Right lobe of liver (tissue), 6 donors: ENCODE data around the gene DPP10. TPM values are rescaled to one million over a fixed set of nuclear protein-coding genes. Genes with fewer than 3 reads are reported as not detected.

ENCODE experiments used
- ATAC-seq, 4 donors: fragments of 200-7000 bp; cut with Tn5 transposase; one replicate each; pipeline ENCODE4 v1.9.1; 2020; ENCODE audit warnings: mild to moderate bottlenecking in 4 of 4, moderate library complexity in 4 of 4
- DNase-seq, 3 donors: peaks; one replicate each; pipeline ENCODE4 v3.0.0-alpha.2; 2020
- H3K27ac ChIP-seq, 3 donors: fragments of 200-600 bp; one replicate each; pipeline ENCODE4 v1.8.0; 2022
- H3K27me3 ChIP-seq, 2 donors: fragments of 200-600 bp; one replicate each; pipeline ENCODE4 v1.8.0; 2022
- H3K36me3 ChIP-seq, 4 donors: fragments of 200-600 bp; sonication (generic) in 1 of 4; one replicate each; pipeline versions ENCODE4 v1.5.1 to v1.8.0; 2017 to 2022; ENCODE audit warnings: control low read depth in 1 of 4
- H3K4me1 ChIP-seq, 4 donors: fragments of 200-600 bp; sonication (generic) in 1 of 4; one replicate each; pipeline versions ENCODE4 v1.5.1 to v1.8.0; 2017 to 2022; ENCODE audit warnings: control low read depth in 1 of 4
- H3K4me3 ChIP-seq, 3 donors: fragments of 200-600 bp; one replicate each; pipeline ENCODE4 v1.8.0; 2022
- H3K9me3 ChIP-seq, 4 donors: fragments of 200-600 bp; sonication (generic) in 1 of 4; one replicate each; pipeline versions ENCODE4 v1.5.1 to v1.8.0; 2017 to 2022; ENCODE audit warnings: control low read depth in 1 of 4
- CTCF ChIP-seq, 4 donors: fragments of 200-600 bp in 3 of 4; fragments of 450-650 bp in 1 of 4; IDR thresholded peaks; one replicate each; pipeline versions ENCODE4 v1.5.1 to v1.8.0; 2016 to 2022; ENCODE audit warnings: antibody characterized with exemption in 4 of 4, mild to moderate bottlenecking in 2 of 4
- POLR2A ChIP-seq: fragments of 450-650 bp; IDR thresholded peaks from one replicate; pipeline ENCODE4 v1.6.1; 2017; ENCODE audit warnings: antibody characterized with exemption, mild to moderate bottlenecking
- WGBS: methylation state at CpG from one replicate; pipeline ENCODE4 v1.1.6; 2018; ENCODE audit warnings: low coverage, low lambda C conversion rate; ENCODE audit not compliant: insufficient coverage; ENCODE audit errors: missing lambda C conversion rate; 5-methylcytosine and 5-hydroxymethylcytosine counted together
- intact Hi-C, 2 donors: fragments of 100-400 bp; cut with DNase I; formaldehyde crosslinking; loops; one replicate each; pipeline versions ENCODE4 v1.11.2 to v1.14.1; 2022
- total RNA-seq, 6 experiments: library from RNA; depleted of rRNA in 2 of 6; stranded (reverse); fragments of >200 nt in 2 of 6; fragmentation: NEBNext Ultra II Directional in 3 of 6; extraction: Animal tissue kit (Norgen Biotek cat#: 25700) in 3 of 6; gene quantifications; one replicate each; pipeline versions ENCODE4 v1.1.0 to v1.2.4, GENCODE V29; 2016 to 2023
- donor health status: DM: no; HTN: yes; CAD: no.
- donor health status: DM: no; HTN: no; CAD: no.
- donor health status: DM: no; HTN: no; CAD: no.
- donor health status: DM: no; HTN: yes; CAD: no.
- donor health status: DM: no; HTN: yes; CAD: no.

The DPP10 gene
- total RNA-seq, 6 experiments from 2014 or later = 0.09 to 0.19 (median 0.15) TPM; not detected in 2

GRCh38 chr2:115848192-115848591 is 1405.8 kb downstream of the DPP10 start:
- H3K27me3 ChIP-seq = no peaks in the 10 kb centered on the region
- no peak overlapping the region for H3K27ac ChIP-seq
- no peaks in the 10 kb centered on the region for H3K4me1 ChIP-seq
- H3K9me3 ChIP-seq = no peaks in the 10 kb centered on the region
- DNase-seq = no peak
- TF ChIP-seq CTCF (IDR thresholded peaks at IDR 0.05) = no peak
- no peak for TF ChIP-seq POLR2A
- no peak for ATAC-seq
- no peaks in the 10 kb centered on the region for H3K36me3 ChIP-seq
- intact Hi-C loops = no loop called here
- no peak overlapping the region for H3K4me3 ChIP-seq
- 69% methylated on average over 8 of the region's 14 CpGs for WGBS

GRCh38 chr2:115867024-115867423 is 1424.6 kb downstream of the DPP10 start:
- TF ChIP-seq CTCF (IDR thresholded peaks at IDR 0.05) = no peak
- TF ChIP-seq POLR2A = no peak
- ATAC-seq (no peak), DNase-seq (no peak)
- Histone ChIP-seq H3K4me3 (no peak overlapping the region), H3K36me3 (no peaks in the 10 kb centered on the region), H3K27me3 (no peaks in the 10 kb centered on the region), H3K27ac (no peak overlapping the region), H3K4me1 (no peaks in the 10 kb centered on the region), H3K9me3 (no peaks in the 10 kb centered on the region)
- intact Hi-C loops = no loop called here

GRCh38 chr2:115874427-115874826 is 1432.0 kb downstream of the DPP10 start:
- WGBS = 46% methylated on average over 3 of the region's 3 CpGs
- intact Hi-C loops = no loop called here
- DNase-seq (no peak), ATAC-seq (no peak)
- H3K27ac ChIP-seq = no peak overlapping the region
- H3K4me1 ChIP-seq = no peaks in the 10 kb centered on the region
- no peak for TF ChIP-seq POLR2A
- no peak for TF ChIP-seq CTCF (IDR thresholded peaks at IDR 0.05)
- H3K9me3 ChIP-seq = no peaks in the 10 kb centered on the region
- H3K4me3 ChIP-seq = no peak overlapping the region
- H3K36me3 ChIP-seq = no peaks in the 10 kb centered on the region
- no peaks in the 10 kb centered on the region for H3K27me3 ChIP-seq

GRCh38 chr2:115880558-115880957 is 1438.1 kb downstream of the DPP10 start:
- no peaks in the 10 kb centered on the region for H3K36me3 ChIP-seq
- no peaks in the 10 kb centered on the region for H3K9me3 ChIP-seq
- WGBS = 54% methylated on average over 1 of the region's 1 CpG
- no peak overlapping the region for H3K4me3 ChIP-seq
- TF ChIP-seq POLR2A (no peak), CTCF (IDR thresholded peaks at IDR 0.05) (no peak)
- intact Hi-C loops = no loop called here
- DNase-seq (no peak), ATAC-seq (no peak)
- H3K27me3 ChIP-seq = no peaks in the 10 kb centered on the region
- H3K4me1 ChIP-seq = no peaks in the 10 kb centered on the region
- H3K27ac ChIP-seq = no peak overlapping the region

GRCh38 chr2:115887209-115887776 is 1444.9 kb downstream of the DPP10 start:
- ATAC-seq (no peak), DNase-seq (no peak)
- intact Hi-C loops = no loop called here
- Histone ChIP-seq H3K4me1 (no peaks in the 10 kb centered on the region), H3K4me3 (no peak overlapping the region), H3K27ac (no peak overlapping the region), H3K9me3 (no peaks in the 10 kb centered on the region), H3K27me3 (no peaks in the 10 kb centered on the region), H3K36me3 (no peaks in the 10 kb centered on the region)
- TF ChIP-seq CTCF (IDR thresholded peaks at IDR 0.05) (no peak), POLR2A (no peak)
- WGBS = 50% methylated on average over 1 of the region's 1 CpG
